GM18499 (cell line): ENCODE results near the gene PPP3CA.

Experiments
- ATAC-seq: cut with Tn5 transposase; IDR thresholded peaks from one replicate; pipeline ENCODE4 v1.9.1; 2021; ENCODE audit warnings: moderate number of reproducible peaks; ENCODE audit not compliant: insufficient read depth, unreplicated experiment

PPP3CA gene

GRCh38 chr4:101289306-101289705 lies 58.0 kb downstream of the PPP3CA start:
- ATAC-seq: no peak

GRCh38 chr4:101288365-101289145 lies 58.8 kb downstream of the PPP3CA start:
- no peak for ATAC-seq

- ATAC-seq: no peak
Observed at GRCh38 chr4:101287324-101287723, 60.0 kb downstream of the PPP3CA start.

GRCh38 chr4:101286663-101287062 lies 60.7 kb downstream of the PPP3CA start:
- no peak for ATAC-seq

GRCh38 chr4:101285985-101286384 lies 61.3 kb downstream of the PPP3CA start:
- ATAC-seq: no peak

GRCh38 chr4:101284546-101284945 lies 62.8 kb downstream of the PPP3CA start:
- ATAC-seq: no peak

GRCh38 chr4:101283434-101283833 lies 63.9 kb downstream of the PPP3CA start:
- ATAC-seq: no peak

GRCh38 chr4:101282076-101282844 lies 65.1 kb downstream of the PPP3CA start:
- ATAC-seq: no peak

GRCh38 chr4:101280866-101281600 lies 66.3 kb downstream of the PPP3CA start:
- ATAC-seq: no peak

GRCh38 chr4:101279377-101279871 lies 67.9 kb downstream of the PPP3CA start:
- no peak for ATAC-seq

- ATAC-seq: no peak
Observed at GRCh38 chr4:101277671-101278070, 69.7 kb downstream of the PPP3CA start.

- no peak for ATAC-seq
Observed at GRCh38 chr4:101276661-101277060, 70.7 kb downstream of the PPP3CA start.

- ATAC-seq: no peak
Observed at GRCh38 chr4:101274888-101275752, 72.2 kb downstream of the PPP3CA start.

- no peak for ATAC-seq
Observed at GRCh38 chr4:101271516-101271915, 75.8 kb downstream of the PPP3CA start.

GRCh38 chr4:101269682-101270081 lies 77.6 kb downstream of the PPP3CA start:
- ATAC-seq: no peak

- ATAC-seq: no peak
Observed at GRCh38 chr4:101265816-101266172, 81.5 kb downstream of the PPP3CA start.

GRCh38 chr4:101264993-101265815 lies 82.1 kb downstream of the PPP3CA start:
- no peak for ATAC-seq

GRCh38 chr4:101264512-101264911 lies 82.8 kb downstream of the PPP3CA start:
- ATAC-seq: no peak

GRCh38 chr4:101262683-101263082 lies 84.6 kb downstream of the PPP3CA start:
- no peak for ATAC-seq
